ENCODE data around the gene GCK. TPM values are rescaled to one million over a fixed set of nuclear protein-coding genes. Genes with fewer than 3 reads are reported as not detected.

Gene GCK
- 1 to 10 TPM; 2.1 to 3.3 TPM for total RNA-seq

DNA sequence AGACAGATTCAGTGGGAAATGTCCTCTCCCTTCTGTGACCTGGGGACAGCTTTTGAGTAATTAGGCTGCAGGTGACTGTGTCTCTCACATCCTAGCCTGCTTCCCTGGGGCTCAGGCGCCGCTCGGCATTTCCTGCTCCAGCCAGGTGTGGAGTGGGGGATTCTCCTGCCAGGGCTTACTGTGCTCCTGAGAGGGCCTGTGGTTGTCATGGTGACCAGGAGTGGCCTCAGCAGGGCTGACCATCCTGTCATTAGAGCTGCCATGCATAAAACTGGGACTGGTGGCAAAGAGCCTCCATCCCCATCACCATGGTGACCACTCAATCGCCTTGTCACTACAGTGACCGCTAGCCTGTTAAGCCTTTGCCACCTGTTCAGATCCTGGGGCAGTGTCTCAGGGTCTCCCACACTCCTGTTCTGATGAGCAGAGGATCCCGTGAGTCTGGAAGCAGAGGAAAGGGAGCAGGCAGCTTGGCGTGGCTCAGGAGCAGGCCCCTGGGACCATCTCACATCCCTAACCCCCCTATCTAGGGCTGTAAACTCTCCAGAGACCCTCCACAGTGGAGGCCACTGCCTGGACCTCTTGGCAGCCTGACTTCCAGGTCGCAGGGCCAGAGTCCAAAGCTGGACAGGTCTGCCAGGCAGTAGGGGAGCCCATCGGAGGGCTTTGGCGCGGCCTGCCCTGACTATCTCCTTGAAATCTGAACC lies at the start of gene GCK:
Gene GCK, minus strand, starts transcription at position 154 of the 707 bp plus-strand sequence. CDS start 486 bp downstream, outside the sequence.
- H3K4me3 Mint-ChIP-seq: no peak within 1 kb of the TSS
- CTCF ChIA-PET: no interaction called here
- H3K27ac Mint-ChIP-seq: no peak within 1 kb of the TSS
- peaks cover 1% of the 10 kb centered on the region for H3K9me3 Mint-ChIP-seq
- H3K27me3 Mint-ChIP-seq (ENCODE audit: low read depth): peaks cover 2% of the 10 kb centered on the region
- intact Hi-C loops (cut with micrococcal nuclease): no loop called here
- no peaks in the 10 kb centered on the region for H3K36me3 Mint-ChIP-seq (ENCODE audit: low read depth)
- H3K4me1 Mint-ChIP-seq (ENCODE audit: low read depth): peaks cover 8% of the 10 kb centered on the region
- DNase-seq: no peak

DNA sequence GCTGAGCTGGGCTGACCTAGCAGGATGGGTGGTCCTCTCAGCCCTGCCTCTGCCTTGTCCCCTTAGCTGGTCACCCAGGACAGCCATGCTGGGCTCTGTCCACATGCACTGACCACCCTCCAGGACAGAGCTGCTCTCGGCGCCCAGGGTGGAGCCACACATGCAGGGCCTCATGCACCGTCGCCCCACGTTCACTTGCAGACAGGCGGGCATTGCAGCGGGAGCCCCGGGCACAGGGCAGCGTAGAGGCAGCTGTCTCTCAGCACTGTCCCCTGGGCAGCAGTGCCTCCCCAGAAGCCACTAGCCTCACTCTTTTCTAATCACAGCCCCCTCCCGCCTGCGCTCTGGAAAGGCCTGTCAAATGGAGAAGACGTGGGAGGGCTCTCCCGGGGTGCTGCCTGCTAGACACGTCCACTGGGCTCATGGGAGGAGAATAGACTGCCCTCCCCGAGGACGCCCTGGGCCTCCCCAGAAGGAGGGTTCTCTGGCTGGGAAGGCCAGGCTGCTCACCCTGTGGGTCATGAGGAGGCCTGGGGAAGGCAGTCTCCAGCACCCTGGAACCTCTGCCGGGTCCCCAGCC lies 49.0 kb upstream of the GCK start:
- CTCF ChIA-PET: no interaction called here
- Mint-ChIP-seq H3K27ac (no peak overlapping the region), H3K9me3 (no peaks in the 10 kb centered on the region)

DNA sequence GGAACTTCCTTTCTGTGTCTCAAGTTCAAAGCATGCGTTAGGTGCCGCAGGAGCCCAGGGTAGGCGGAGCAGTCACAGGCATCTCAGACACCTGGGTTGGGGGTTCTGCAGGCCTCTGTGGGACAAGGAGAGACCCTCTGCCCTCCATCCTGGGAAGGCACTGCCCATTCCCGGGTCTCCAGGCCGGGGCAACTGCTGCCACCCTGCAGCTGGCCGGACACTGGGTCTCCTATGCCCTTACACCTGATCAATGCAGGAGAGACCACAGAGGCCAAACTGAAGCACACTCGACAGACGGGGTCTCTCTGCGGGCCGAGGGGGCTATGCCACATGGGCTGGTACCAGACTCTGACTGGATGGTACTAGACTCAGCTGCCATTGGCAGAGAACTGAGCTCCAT lies 48.5 kb upstream of the GCK start:
- Mint-ChIP-seq H3K27ac (no peak overlapping the region), H3K27me3 (ENCODE audit: low read depth) (no peaks in the 10 kb centered on the region), H3K4me1 (ENCODE audit: low read depth) (no peaks in the 10 kb centered on the region), H3K36me3 (ENCODE audit: low read depth) (no peaks in the 10 kb centered on the region), H3K4me3 (no peak overlapping the region), H3K9me3 (no peaks in the 10 kb centered on the region)
- intact Hi-C loops (cut with micrococcal nuclease): no loop called here
- CTCF ChIA-PET: no interaction called here
- DNase-seq: no peak

More for the DNA sequence above, 49.0 kb upstream of the GCK start:
- H3K4me3 Mint-ChIP-seq: no peak overlapping the region
- no peak for DNase-seq
- H3K4me1 Mint-ChIP-seq (ENCODE audit: low read depth): no peaks in the 10 kb centered on the region
- intact Hi-C loops (cut with micrococcal nuclease): no loop called here
- no peaks in the 10 kb centered on the region for H3K27me3 Mint-ChIP-seq (ENCODE audit: low read depth)
- no peaks in the 10 kb centered on the region for H3K36me3 Mint-ChIP-seq (ENCODE audit: low read depth)

GRCh38 chr7:44236333-44236728 lies 47.1 kb upstream of the GCK start:
- intact Hi-C loops (cut with micrococcal nuclease): no loop called here
- CTCF ChIA-PET: interaction anchor here (0.8 kb wide), 1 partner anchor 21 kb away, joined by 3 read pairs; no protein-coding TSS in a partner anchor
- H3K9me3 Mint-ChIP-seq: no peaks in the 10 kb centered on the region
- no peaks in the 10 kb centered on the region for H3K36me3 Mint-ChIP-seq (ENCODE audit: low read depth)
- DNase-seq: no peak
- H3K27me3 Mint-ChIP-seq (ENCODE audit: low read depth): no peaks in the 10 kb centered on the region
- no peaks in the 10 kb centered on the region for H3K4me1 Mint-ChIP-seq (ENCODE audit: low read depth)
- H3K4me3 Mint-ChIP-seq: no peak overlapping the region
- H3K27ac Mint-ChIP-seq: no peak overlapping the region

- CTCF ChIA-PET: no interaction called here
- intact Hi-C loops (cut with micrococcal nuclease): no loop called here
- no peaks in the 10 kb centered on the region for H3K4me1 Mint-ChIP-seq (ENCODE audit: low read depth)
- no peak for DNase-seq
- H3K27me3 Mint-ChIP-seq (ENCODE audit: low read depth): no peaks in the 10 kb centered on the region
- H3K4me3 Mint-ChIP-seq: no peak overlapping the region
- no peaks in the 10 kb centered on the region for H3K9me3 Mint-ChIP-seq
- H3K27ac Mint-ChIP-seq: no peak overlapping the region
- no peaks in the 10 kb centered on the region for H3K36me3 Mint-ChIP-seq (ENCODE audit: low read depth)
These were observed 46.5 kb upstream of the GCK start for GRCh38 chr7:44235582-44236332.

DNA sequence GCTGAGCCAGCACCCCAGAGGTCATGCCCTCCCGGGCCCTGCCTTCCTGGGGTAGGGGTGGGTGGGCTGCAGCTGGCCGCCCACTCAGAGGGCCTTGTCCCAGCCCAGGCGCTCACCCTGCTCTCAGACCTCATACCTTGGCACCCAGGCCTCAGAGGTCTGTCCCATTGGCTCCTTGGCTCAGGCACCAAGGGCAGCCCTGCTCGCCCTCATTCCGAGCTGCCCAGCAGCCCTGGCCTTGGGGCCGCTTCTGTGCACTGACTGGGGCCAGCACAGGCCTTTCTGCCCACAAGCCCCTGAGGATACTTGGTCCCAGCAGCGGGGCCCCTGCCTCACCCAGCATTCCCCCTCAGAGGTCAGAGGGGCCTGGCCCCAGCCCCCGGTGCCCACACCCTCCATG lies 45.8 kb upstream of the GCK start:
- intact Hi-C loops (cut with micrococcal nuclease): no loop called here
- CTCF ChIA-PET: no interaction called here

GRCh38 chr7:44232901-44233715 lies 43.9 kb upstream of the GCK start:
- no peak for DNase-seq
- H3K36me3 Mint-ChIP-seq (ENCODE audit: low read depth): no peaks in the 10 kb centered on the region
- H3K27ac Mint-ChIP-seq: no peak overlapping the region
- CTCF ChIA-PET: interaction anchor here (1.1 kb wide), 1 partner anchor 8 kb away, joined by 4 read pairs; no protein-coding TSS in a partner anchor
- H3K4me1 Mint-ChIP-seq (ENCODE audit: low read depth): no peaks in the 10 kb centered on the region
- H3K9me3 Mint-ChIP-seq: no peaks in the 10 kb centered on the region
- no peak overlapping the region for H3K4me3 Mint-ChIP-seq
- no peaks in the 10 kb centered on the region for H3K27me3 Mint-ChIP-seq (ENCODE audit: low read depth)
- intact Hi-C loops (cut with micrococcal nuclease): no loop called here

More for the DNA sequence above, 45.8 kb upstream of the GCK start:
- Mint-ChIP-seq H3K4me3 (no peak overlapping the region), H3K27me3 (ENCODE audit: low read depth) (no peaks in the 10 kb centered on the region), H3K4me1 (ENCODE audit: low read depth) (no peaks in the 10 kb centered on the region), H3K9me3 (no peaks in the 10 kb centered on the region), H3K36me3 (ENCODE audit: low read depth) (no peaks in the 10 kb centered on the region), H3K27ac (no peak overlapping the region)
- DNase-seq: no peak

DNA sequence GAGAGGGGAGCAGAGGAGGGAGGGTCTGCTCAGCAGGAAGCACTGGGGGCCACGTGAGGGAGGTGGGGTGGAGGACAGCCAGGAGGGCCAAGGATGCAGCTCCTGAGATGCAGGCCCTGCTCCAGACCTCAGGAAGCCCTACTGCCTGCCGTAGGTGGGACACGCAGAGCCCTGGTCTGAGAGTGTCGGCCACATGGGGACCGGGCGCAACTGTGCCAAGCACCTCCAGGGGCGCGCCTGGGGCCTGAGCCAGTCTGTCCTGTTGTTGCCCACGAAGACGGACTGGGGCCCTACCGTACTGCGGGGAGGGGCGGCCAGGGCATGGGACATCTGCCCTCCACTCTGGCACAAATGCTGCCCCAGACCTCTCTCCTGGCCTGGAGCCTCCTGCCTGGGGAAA lies 43.2 kb upstream of the GCK start:
- H3K27ac Mint-ChIP-seq: no peak overlapping the region
- no peaks in the 10 kb centered on the region for H3K9me3 Mint-ChIP-seq
- H3K36me3 Mint-ChIP-seq (ENCODE audit: low read depth): no peaks in the 10 kb centered on the region
- H3K4me3 Mint-ChIP-seq: no peak overlapping the region
- DNase-seq: no peak
- intact Hi-C loops (cut with micrococcal nuclease): no loop called here
- no peaks in the 10 kb centered on the region for H3K4me1 Mint-ChIP-seq (ENCODE audit: low read depth)
- no peaks in the 10 kb centered on the region for H3K27me3 Mint-ChIP-seq (ENCODE audit: low read depth)
- CTCF ChIA-PET: interaction anchor here (1.1 kb wide), 1 partner anchor 8 kb away, joined by 4 read pairs; no protein-coding TSS in a partner anchor

- intact Hi-C loops (cut with micrococcal nuclease): no loop called here
- H3K9me3 Mint-ChIP-seq: no peaks in the 10 kb centered on the region
- DNase-seq: no peak
- H3K27me3 Mint-ChIP-seq (ENCODE audit: low read depth): no peaks in the 10 kb centered on the region
- H3K4me3 Mint-ChIP-seq: no peak overlapping the region
- CTCF ChIA-PET: no interaction called here
- no peaks in the 10 kb centered on the region for H3K36me3 Mint-ChIP-seq (ENCODE audit: low read depth)
- H3K4me1 Mint-ChIP-seq (ENCODE audit: low read depth): no peaks in the 10 kb centered on the region
- no peak overlapping the region for H3K27ac Mint-ChIP-seq
These were observed 41.8 kb upstream of the GCK start for GRCh38 chr7:44231088-44231487.

GRCh38 chr7:44230286-44230685 lies 41.0 kb upstream of the GCK start:
- no peak for DNase-seq
- intact Hi-C loops (cut with micrococcal nuclease): no loop called here
- CTCF ChIA-PET: interaction anchor here (0.6 kb wide), 1 partner anchor 244 kb away, joined by 4 read pairs; no protein-coding TSS in a partner anchor
- no peaks in the 10 kb centered on the region for H3K9me3 Mint-ChIP-seq
- H3K36me3 Mint-ChIP-seq (ENCODE audit: low read depth): no peaks in the 10 kb centered on the region
- H3K27ac Mint-ChIP-seq: no peak overlapping the region
- H3K27me3 Mint-ChIP-seq (ENCODE audit: low read depth): no peaks in the 10 kb centered on the region
- no peak overlapping the region for H3K4me3 Mint-ChIP-seq
- H3K4me1 Mint-ChIP-seq (ENCODE audit: low read depth): no peaks in the 10 kb centered on the region

GRCh38 chr7:44229546-44230105 lies 40.4 kb upstream of the GCK start:
- CTCF ChIA-PET: no interaction called here

More at GRCh38 chr7:44229546-44230105, 40.4 kb upstream of the GCK start:
- intact Hi-C loops (cut with micrococcal nuclease): no loop called here
- Mint-ChIP-seq H3K27ac (no peak overlapping the region), H3K9me3 (no peaks in the 10 kb centered on the region), H3K4me1 (ENCODE audit: low read depth) (no peaks in the 10 kb centered on the region), H3K36me3 (ENCODE audit: low read depth) (no peaks in the 10 kb centered on the region), H3K4me3 (no peak overlapping the region), H3K27me3 (ENCODE audit: low read depth) (no peaks in the 10 kb centered on the region)
- DNase-seq: no peak

Data from activated naive CD4-positive, alpha-beta T cell treated with anti-CD3 and anti-CD28 coated beads for 36 hours (primary cell).